Caco-2 (cell line): ENCODE data around the gene NADK2. TPM values are rescaled to one million over a fixed set of nuclear protein-coding genes. Genes with fewer than 3 reads are reported as not detected.
A peak's percentile ranks its signal among the peaks of the same experiment; 100 is the strongest.

Source experiments
- BruUV-seq: library from RNA; stranded (reverse); fragments of 400-500 nt; replicated peaks from 2 replicates; lab custom pipeline; 2021; lab: Mats Ljungman, UMichigan
- CTCF ChIA-PET: fragments of 300-600 bp; sonication (Branson Sonifier 250); formaldehyde crosslinking; loops from one replicate; lab custom pipeline; 2022; ENCODE audit warnings: antibody characterized with exemption; lab: Charles Lee
- POLR2A ChIA-PET: fragments of 300-600 bp; sonication (Branson Sonifier 250); formaldehyde crosslinking; loops from one replicate; lab custom pipeline; 2022; ENCODE audit warnings: antibody characterized with exemption; lab: Charles Lee
- DNase-seq, 2 experiments: peaks; one replicate each; pipeline versions ENCODE4 v3.0.0 to v3.0.0-alpha.2; 2020 to 2022
- H3K27me3 ChIP-seq: replicated peaks from 2 replicates; pipeline ENCODE4 v1.6.0; 2011; ENCODE audit warnings: low read length; ENCODE audit not compliant: control insufficient read depth, insufficient read depth
- H3K36me3 ChIP-seq: 2 replicates; pipeline ENCODE4 v1.5.1; 2011; ENCODE audit warnings: low read length; ENCODE audit not compliant: control insufficient read depth, insufficient read depth
- H3K4me1 ChIP-seq: fragments of 250-450 bp; sonication (Bioruptor Pico); 2 replicates; pipeline ENCODE4 v1.5.1; 2020; ENCODE audit warnings: mild to moderate bottlenecking
- H3K4me3 ChIP-seq: 2 replicates; pipeline ENCODE4 v1.5.1; 2011; ENCODE audit warnings: low read depth, mild to moderate bottlenecking, control low read depth, low read length
- H3K9me3 ChIP-seq: fragments of 250-450 bp; sonication (Bioruptor Pico); 2 replicates; pipeline ENCODE4 v1.5.1; 2020; ENCODE audit warnings: mild to moderate bottlenecking, moderate library complexity
- H3K27ac Mint-ChIP-seq: one replicate; pipeline ENCODE4 v1.8.0; 2022; ENCODE audit warnings: mixed read lengths; ENCODE audit not compliant: unreplicated experiment
- H3K27me3 Mint-ChIP-seq: one replicate; pipeline ENCODE4 v1.8.0; 2022; ENCODE audit warnings: mixed read lengths; ENCODE audit not compliant: insufficient read depth, unreplicated experiment
- H3K36me3 Mint-ChIP-seq: one replicate; pipeline ENCODE4 v1.8.0; 2022; ENCODE audit warnings: mild to moderate bottlenecking, mixed read lengths; ENCODE audit not compliant: insufficient read depth, unreplicated experiment
- H3K4me1 Mint-ChIP-seq: one replicate; pipeline ENCODE4 v1.8.0; 2022; ENCODE audit warnings: low read depth, mixed read lengths; ENCODE audit not compliant: unreplicated experiment
- H3K4me3 Mint-ChIP-seq: one replicate; pipeline ENCODE4 v1.8.0; 2022; ENCODE audit warnings: mild to moderate bottlenecking, moderate library complexity, mixed read lengths; ENCODE audit not compliant: unreplicated experiment
- H3K9me3 Mint-ChIP-seq: one replicate; pipeline ENCODE4 v1.8.0; 2022; ENCODE audit warnings: mixed read lengths; ENCODE audit not compliant: unreplicated experiment
- intact Hi-C: fragments of 100-400 bp; cut with micrococcal nuclease; formaldehyde crosslinking; loops from one replicate; pipeline ENCODE4 v1.10.0; 2022; ENCODE audit not compliant: unreplicated experiment
- total RNA-seq: library from RNA; stranded (reverse); gene quantifications from 2 replicates; pipeline ENCODE4 v1.2.3, GENCODE V29; 2022
- TF ChIP-seq, protein P1 (sequence below), 2 experiments: fragments of 200-600 bp in 1 of 2; IDR thresholded peaks; 1 replicate in 1 of 2; 2 replicates in 1 of 2; pipeline versions ENCODE4 v1.5.1 to v1.8.0; 2011 to 2022; ENCODE audit warnings: antibody characterized with exemption in 1 of 2, control low read depth in 1 of 2, inconsistent platforms in 1 of 2, low read depth in 1 of 2, low read length in 1 of 2, mild to moderate bottlenecking in 1 of 2, moderate library complexity in 1 of 2; ENCODE audit not compliant: insufficient read depth in 1 of 2, severe bottlenecking in 1 of 2, unreplicated experiment in 1 of 2

NADK2 gene
- total RNA-seq, 1 experiment from 2014 or later = 79.4 TPM

DNA sequence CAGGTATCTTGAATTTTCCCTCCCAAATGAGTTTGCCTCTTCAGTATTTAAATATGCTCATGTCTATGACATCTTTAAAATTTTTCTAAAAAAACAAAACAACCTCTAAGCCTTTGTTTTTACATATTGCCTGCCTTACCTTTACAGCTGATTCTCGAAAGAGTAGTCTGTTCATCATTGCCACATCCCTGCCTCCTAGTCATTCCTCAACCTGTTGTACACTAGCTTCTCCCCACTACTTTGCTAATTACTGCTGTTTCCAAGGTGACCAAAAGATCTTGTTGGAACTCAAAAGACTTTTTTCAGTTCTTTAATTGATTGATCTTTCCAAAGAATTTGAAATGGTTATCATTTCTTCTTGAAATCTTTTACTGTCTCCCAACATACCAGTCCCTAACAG is 1.9 kb upstream of the NADK2 start:
- H3K9me3 Mint-ChIP-seq = no peaks in the 10 kb centered on the region
- ChIA-PET POLR2A (interaction anchor here (0.7 kb wide), 1 partner anchor 59 kb away, joined by 4 read pairs; no protein-coding TSS in a partner anchor), CTCF (no interaction called here)
- H3K27me3 Mint-ChIP-seq = no peaks in the 10 kb centered on the region
- Histone ChIP-seq H3K36me3 (no peaks in the 10 kb centered on the region), H3K9me3 (no peaks in the 10 kb centered on the region), H3K27me3 (no peaks in the 10 kb centered on the region), H3K4me3 (peak overlapping the region; percentile 90; the same call in 1 of the 2 replicates), H3K4me1 (peaks cover 27% of the 10 kb centered on the region)
- peaks cover 23% of the 10 kb centered on the region for H3K36me3 Mint-ChIP-seq
- intact Hi-C loops = loop anchor here (2.0 to 10.0 kb wide), 3 partner anchors 87 to 451 kb away; no protein-coding TSS in a partner anchor
- TF ChIP-seq, protein P1, sequence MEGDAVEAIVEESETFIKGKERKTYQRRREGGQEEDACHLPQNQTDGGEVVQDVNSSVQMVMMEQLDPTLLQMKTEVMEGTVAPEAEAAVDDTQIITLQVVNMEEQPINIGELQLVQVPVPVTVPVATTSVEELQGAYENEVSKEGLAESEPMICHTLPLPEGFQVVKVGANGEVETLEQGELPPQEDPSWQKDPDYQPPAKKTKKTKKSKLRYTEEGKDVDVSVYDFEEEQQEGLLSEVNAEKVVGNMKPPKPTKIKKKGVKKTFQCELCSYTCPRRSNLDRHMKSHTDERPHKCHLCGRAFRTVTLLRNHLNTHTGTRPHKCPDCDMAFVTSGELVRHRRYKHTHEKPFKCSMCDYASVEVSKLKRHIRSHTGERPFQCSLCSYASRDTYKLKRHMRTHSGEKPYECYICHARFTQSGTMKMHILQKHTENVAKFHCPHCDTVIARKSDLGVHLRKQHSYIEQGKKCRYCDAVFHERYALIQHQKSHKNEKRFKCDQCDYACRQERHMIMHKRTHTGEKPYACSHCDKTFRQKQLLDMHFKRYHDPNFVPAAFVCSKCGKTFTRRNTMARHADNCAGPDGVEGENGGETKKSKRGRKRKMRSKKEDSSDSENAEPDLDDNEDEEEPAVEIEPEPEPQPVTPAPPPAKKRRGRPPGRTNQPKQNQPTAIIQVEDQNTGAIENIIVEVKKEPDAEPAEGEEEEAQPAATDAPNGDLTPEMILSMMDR (IDR thresholded peaks at IDR 0.05; ENCODE audit: insufficient read depth in 1 of 2, low read depth in 1 of 2, low read length in 1 of 2, severe bottlenecking in 1 of 2, unreplicated experiment in 1 of 2) = no peak
- peak overlapping the region; percentile 87 for H3K4me3 Mint-ChIP-seq
- BruUV-seq = no TSS peak
- peaks cover 40% of the 10 kb centered on the region for H3K4me1 Mint-ChIP-seq
- DNase-seq = no peak
- peak overlapping the region; percentile 99 for H3K27ac Mint-ChIP-seq

DNA sequence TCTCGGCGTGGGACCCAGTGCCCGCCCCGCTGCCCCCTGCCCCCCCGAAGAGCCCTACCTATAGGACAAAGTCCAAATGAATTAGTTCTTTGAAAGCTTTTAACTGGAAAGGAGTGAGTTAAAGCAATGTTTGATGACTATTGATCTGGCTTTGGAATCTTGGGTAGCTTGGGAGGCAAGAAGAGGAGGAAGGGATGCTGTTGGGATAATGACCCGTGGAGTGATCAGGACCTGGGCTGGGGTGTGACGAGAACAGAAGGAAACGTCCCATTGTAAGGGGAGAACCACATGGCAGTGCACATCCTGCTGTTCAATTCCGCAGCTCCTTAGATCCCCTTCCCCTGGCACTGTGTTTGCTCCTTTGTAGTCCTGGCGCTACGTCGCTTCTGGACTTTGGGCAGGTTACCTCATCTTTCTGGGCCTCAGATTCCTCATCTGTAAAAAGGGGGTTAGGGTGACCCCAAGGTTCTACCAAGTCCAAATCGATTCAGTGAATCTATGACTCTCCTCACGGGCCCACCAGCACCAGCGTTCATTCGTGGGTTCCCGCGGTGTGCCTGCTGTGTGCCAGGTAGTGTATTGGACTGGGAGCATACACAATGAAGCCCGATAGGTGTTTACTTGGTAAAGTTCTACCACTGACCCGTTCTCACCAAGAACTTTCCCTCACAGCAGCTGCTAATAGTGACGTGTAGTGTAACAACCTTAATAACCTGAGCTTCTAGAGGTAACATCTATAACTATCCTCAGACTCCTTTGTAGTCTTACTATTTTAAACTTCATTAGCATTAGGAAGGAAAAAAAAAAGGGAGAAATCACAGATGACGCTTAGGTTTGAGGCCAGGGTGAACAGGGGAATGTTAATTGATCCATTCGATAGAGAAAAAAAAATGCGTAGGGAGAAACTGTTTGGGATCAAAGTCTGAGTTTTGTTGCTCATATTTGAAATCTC is 1.1 kb upstream of the NADK2 start:
- Mint-ChIP-seq H3K36me3 (peaks cover 23% of the 10 kb centered on the region), H3K4me3 (peak overlapping the region; percentile 87), H3K4me1 (peaks cover 45% of the 10 kb centered on the region), H3K27me3 (no peaks in the 10 kb centered on the region), H3K9me3 (no peaks in the 10 kb centered on the region), H3K27ac (peak overlapping the region; percentile 99)
- POLR2A ChIA-PET = interaction anchor here (0.5 to 1.4 kb wide), 10 partner anchors 13 to 164 kb away, joined by 3 to 8 read pairs (median 4); no protein-coding TSS in a partner anchor
- CTCF ChIA-PET = interaction anchor here (0.6 to 2.0 kb wide), 11 partner anchors 9 to 1415 kb away, joined by 3 to 16 read pairs (median 4); no protein-coding TSS in a partner anchor
- no peaks in the 10 kb centered on the region for H3K27me3 ChIP-seq
- peaks cover 35% of the 10 kb centered on the region for H3K4me1 ChIP-seq
- TF ChIP-seq, protein P1 (IDR thresholded peaks at IDR 0.05; ENCODE audit: insufficient read depth in 1 of 2, low read depth in 1 of 2, low read length in 1 of 2, severe bottlenecking in 1 of 2, unreplicated experiment in 1 of 2) = no peak
- intact Hi-C loops = loop anchor here (1.0 to 10.0 kb wide), 7 partner anchors 13 to 452 kb away; no protein-coding TSS in a partner anchor
- peak; percentile 49 to 50 for DNase-seq
- peak overlapping the region; percentile 90 for H3K4me3 ChIP-seq
- no peaks in the 10 kb centered on the region for H3K9me3 ChIP-seq
- H3K36me3 ChIP-seq = no peaks in the 10 kb centered on the region
- BruUV-seq = TSS peak; percentile 82
